SK-N-MC (cell line): ENCODE measurements around the gene FRG2C.
"Not testable (repeated sequence)": the region's sequence is repeated elsewhere in the genome, so short reads cannot be mapped to it uniquely, and the experiment has no call there.

Experiments used
- DNase-seq: peaks from one replicate; pipeline ENCODE4 v3.0.0-alpha.2; 2011; ENCODE audit warnings: low read depth, low spot score
- H3K27ac ChIP-seq: fragments of 200-600 bp; sonication (generic); 2 replicates; pipeline ENCODE4 v1.5.1; 2016; ENCODE audit warnings: mixed run types
- H3K36me3 ChIP-seq: fragments of 200-600 bp; sonication (generic); 2 replicates; pipeline ENCODE4 v1.6.1; 2017; ENCODE audit warnings: antibody characterized with exemption, low read length, mixed read lengths; ENCODE audit not compliant: insufficient read depth
- H3K4me3 ChIP-seq: fragments of 200-600 bp; sonication (generic); 2 replicates; pipeline ENCODE4 v1.5.1; 2016
- H3K9ac ChIP-seq: fragments of 200-600 bp; sonication (generic); 2 replicates; pipeline ENCODE4 v1.8.0; 2017; ENCODE audit warnings: mixed run types, mixed read lengths; ENCODE audit not compliant: insufficient read length
- H3K9me3 ChIP-seq: fragments of 200-600 bp; sonication (generic); 2 replicates; pipeline ENCODE4 v1.6.1; 2017; ENCODE audit warnings: low read depth, mild to moderate bottlenecking, antibody characterized with exemption, low read length, moderate library complexity, mixed read lengths
- EZH2 ChIP-seq: fragments of 200-600 bp; sonication (generic); IDR thresholded peaks from one replicate; pipeline ENCODE4 v1.6.1; 2017; ENCODE audit warnings: antibody characterized with exemption
- FOXP2 ChIP-seq: optimal IDR thresholded peaks from 2 replicates; pipeline ENCODE3; 2011; ENCODE audit warnings: mild to moderate bottlenecking, moderate library complexity; ENCODE audit not compliant: insufficient read depth; ENCODE audit errors: extremely low read length, control extremely low read depth
- POLR2AphosphoS5 ChIP-seq: IDR thresholded peaks from 2 replicates; pipeline ENCODE4 v1.6.1; 2012; ENCODE audit warnings: mild to moderate bottlenecking, low read depth, low read length, borderline replicate concordance

The FRG2C gene

GRCh38 chr3:75664028-75664427 is at the start of gene FRG2C:
TSS of gene FRG2C (plus strand) at chr3:75664328. CDS start at chr3:75664380, 52 bp downstream.
- H3K9me3 ChIP-seq: not testable (repeated sequence)

GRCh38 chr3:75618666-75619305 is 45.3 kb upstream of the FRG2C start:
- DNase-seq, H3K9ac ChIP-seq, H3K4me3 ChIP-seq, H3K36me3 ChIP-seq, H3K27ac ChIP-seq, H3K9me3 ChIP-seq: not testable (repeated sequence)

More at GRCh38 chr3:75664028-75664427, at the start of gene FRG2C:
- H3K36me3 ChIP-seq, H3K9ac ChIP-seq, H3K27ac ChIP-seq, DNase-seq, H3K4me3 ChIP-seq: not testable (repeated sequence)

GRCh38 chr3:75619481-75620031 is 44.6 kb upstream of the FRG2C start:
- H3K4me3 ChIP-seq, DNase-seq: not testable (repeated sequence)

GRCh38 chr3:75621772-75622171 is 42.4 kb upstream of the FRG2C start:
- H3K27ac ChIP-seq: not testable (repeated sequence)

More at GRCh38 chr3:75619481-75620031, 44.6 kb upstream of the FRG2C start:
- H3K9ac ChIP-seq, H3K36me3 ChIP-seq, H3K9me3 ChIP-seq, H3K27ac ChIP-seq: not testable (repeated sequence)

GRCh38 chr3:75623656-75624055 is 40.5 kb upstream of the FRG2C start:
- H3K27ac ChIP-seq, H3K9ac ChIP-seq, DNase-seq, H3K9me3 ChIP-seq, H3K4me3 ChIP-seq, H3K36me3 ChIP-seq: not testable (repeated sequence)

More at GRCh38 chr3:75621772-75622171, 42.4 kb upstream of the FRG2C start:
- not testable (repeated sequence) for H3K4me3 ChIP-seq, H3K36me3 ChIP-seq, H3K9ac ChIP-seq, H3K9me3 ChIP-seq, DNase-seq

- H3K4me3 ChIP-seq, H3K36me3 ChIP-seq, DNase-seq, H3K9ac ChIP-seq, H3K27ac ChIP-seq, H3K9me3 ChIP-seq: not testable (repeated sequence)
These were observed 33.1 kb upstream of the FRG2C start for GRCh38 chr3:75630887-75631535.

- Histone ChIP-seq H3K27ac (no peak overlapping the region), H3K4me3 (no peak overlapping the region), H3K36me3 (no peaks in the 10 kb centered on the region), H3K9ac (no peak overlapping the region), H3K9me3 (no peaks in the 10 kb centered on the region)
- no peak for DNase-seq
- TF ChIP-seq POLR2AphosphoS5: no peak
- TF ChIP-seq FOXP2: no peak
- no peak for TF ChIP-seq EZH2
These were observed 32.6 kb upstream of the FRG2C start for GRCh38 chr3:75631541-75631940.

- H3K27ac ChIP-seq, H3K36me3 ChIP-seq, H3K9me3 ChIP-seq, DNase-seq, H3K4me3 ChIP-seq, H3K9ac ChIP-seq: not testable (repeated sequence)
These were observed 25.2 kb upstream of the FRG2C start for GRCh38 chr3:75638947-75639346.

GRCh38 chr3:75641107-75641517 is 23.0 kb upstream of the FRG2C start:
- H3K9me3 ChIP-seq, H3K36me3 ChIP-seq, H3K27ac ChIP-seq, H3K9ac ChIP-seq, H3K4me3 ChIP-seq, DNase-seq: not testable (repeated sequence)

- not testable (repeated sequence) for DNase-seq, H3K4me3 ChIP-seq, H3K9ac ChIP-seq, H3K9me3 ChIP-seq, H3K36me3 ChIP-seq, H3K27ac ChIP-seq
These were observed 20.9 kb upstream of the FRG2C start for GRCh38 chr3:75643031-75643800.

GRCh38 chr3:75645548-75645947 is 18.6 kb upstream of the FRG2C start:
- H3K9ac ChIP-seq, H3K27ac ChIP-seq, DNase-seq, H3K36me3 ChIP-seq, H3K9me3 ChIP-seq, H3K4me3 ChIP-seq: not testable (repeated sequence)
